ENCODE results near the gene SLC45A1.

The SLC45A1 gene

DNA sequence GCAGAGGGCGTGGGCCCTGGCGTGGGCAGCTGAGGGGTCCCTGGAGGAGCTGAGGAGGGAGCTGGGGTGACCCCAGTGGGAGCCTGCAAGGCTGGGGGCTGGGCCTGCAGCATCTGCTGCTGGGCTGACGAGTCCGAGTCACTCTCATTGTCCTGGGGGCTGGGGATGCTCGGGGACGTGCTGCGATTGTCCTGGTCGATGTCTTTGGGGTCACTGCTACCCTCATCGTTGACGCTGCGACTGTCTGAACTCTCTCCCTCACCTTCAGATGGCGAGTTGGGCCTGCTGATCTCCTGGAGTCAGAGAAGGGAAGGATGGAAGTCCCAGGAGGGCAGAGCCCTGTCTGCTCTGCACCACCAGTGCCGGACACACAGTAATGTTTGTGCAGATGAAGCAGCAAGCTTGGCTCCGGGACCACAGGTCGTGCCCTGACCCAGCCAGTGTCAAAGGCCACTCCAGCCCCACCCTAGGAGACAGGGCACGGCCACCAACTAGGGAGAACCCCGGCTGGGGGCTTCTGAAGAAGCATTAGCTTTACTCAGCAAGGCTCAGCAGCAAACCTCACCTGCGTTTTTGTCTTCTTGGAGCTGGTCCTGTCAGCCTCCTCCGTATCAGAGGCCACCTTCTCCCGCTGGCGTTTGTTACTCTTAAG is 43.4 kb downstream of the SLC45A1 start:
- TF ChIP-seq, protein P1, sequence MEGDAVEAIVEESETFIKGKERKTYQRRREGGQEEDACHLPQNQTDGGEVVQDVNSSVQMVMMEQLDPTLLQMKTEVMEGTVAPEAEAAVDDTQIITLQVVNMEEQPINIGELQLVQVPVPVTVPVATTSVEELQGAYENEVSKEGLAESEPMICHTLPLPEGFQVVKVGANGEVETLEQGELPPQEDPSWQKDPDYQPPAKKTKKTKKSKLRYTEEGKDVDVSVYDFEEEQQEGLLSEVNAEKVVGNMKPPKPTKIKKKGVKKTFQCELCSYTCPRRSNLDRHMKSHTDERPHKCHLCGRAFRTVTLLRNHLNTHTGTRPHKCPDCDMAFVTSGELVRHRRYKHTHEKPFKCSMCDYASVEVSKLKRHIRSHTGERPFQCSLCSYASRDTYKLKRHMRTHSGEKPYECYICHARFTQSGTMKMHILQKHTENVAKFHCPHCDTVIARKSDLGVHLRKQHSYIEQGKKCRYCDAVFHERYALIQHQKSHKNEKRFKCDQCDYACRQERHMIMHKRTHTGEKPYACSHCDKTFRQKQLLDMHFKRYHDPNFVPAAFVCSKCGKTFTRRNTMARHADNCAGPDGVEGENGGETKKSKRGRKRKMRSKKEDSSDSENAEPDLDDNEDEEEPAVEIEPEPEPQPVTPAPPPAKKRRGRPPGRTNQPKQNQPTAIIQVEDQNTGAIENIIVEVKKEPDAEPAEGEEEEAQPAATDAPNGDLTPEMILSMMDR (conservative IDR thresholded peaks at IDR 0.05), result no peak
- no peak for TF ChIP-seq ZFX (IDR thresholded peaks at IDR 0.05)
- no peak overlapping the region for H3K27ac ChIP-seq

DNA sequence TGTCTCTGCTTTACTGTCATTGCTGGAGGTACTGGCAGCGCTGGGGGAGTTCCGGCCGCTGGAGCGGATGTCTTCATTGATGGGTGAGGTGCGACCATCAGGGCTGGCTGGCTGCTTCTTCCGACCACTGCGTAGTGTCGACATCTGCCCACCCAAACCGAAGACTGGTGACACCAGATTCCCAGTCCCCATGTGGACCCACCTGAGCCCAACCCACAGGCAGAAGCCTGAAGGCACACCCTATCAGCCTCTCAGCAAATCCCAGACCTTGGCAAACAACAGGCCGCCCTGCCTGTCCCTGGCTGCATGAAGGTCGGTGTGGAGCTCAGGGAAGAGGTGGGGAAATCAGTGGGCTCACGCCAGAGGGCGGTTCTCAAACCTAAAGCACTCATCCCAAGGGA is 44.8 kb downstream of the SLC45A1 start:
- TF ChIP-seq, protein P1 (conservative IDR thresholded peaks at IDR 0.05), result no peak
- TF ChIP-seq ZFX (IDR thresholded peaks at IDR 0.05), result no peak
- no peak overlapping the region for H3K27ac ChIP-seq

DNA sequence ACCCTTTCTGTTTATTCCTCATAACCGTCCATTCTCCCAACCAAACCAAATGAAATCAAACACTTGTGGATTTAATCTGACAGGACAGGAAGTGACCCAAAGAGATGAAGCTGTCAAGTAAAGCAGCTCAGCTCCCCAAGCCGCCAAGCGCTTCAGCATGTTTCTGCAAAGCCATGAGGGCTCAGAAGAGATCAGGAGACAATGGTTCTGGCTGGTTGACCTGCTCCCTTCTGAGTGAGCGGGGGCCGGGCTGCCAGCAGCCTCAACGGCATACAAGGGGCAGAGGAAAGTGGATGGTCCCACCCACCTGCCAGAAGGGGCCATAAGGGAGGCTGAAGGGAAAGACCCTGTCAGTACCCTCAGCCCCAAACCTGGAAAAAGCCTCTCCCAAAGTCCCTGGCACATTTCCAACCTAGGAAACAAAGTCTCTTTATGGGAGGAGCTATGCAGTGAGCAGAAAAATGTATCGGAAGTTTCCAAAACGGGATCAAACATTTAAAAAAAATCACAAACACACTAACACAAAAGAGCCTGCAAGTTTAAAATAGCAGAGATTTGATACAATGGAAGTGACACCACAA is 45.4 kb downstream of the SLC45A1 start:
- H3K27ac ChIP-seq, result no peak overlapping the region
- TF ChIP-seq, protein P1 (conservative IDR thresholded peaks at IDR 0.05), result no peak
- no peak for TF ChIP-seq ZFX (IDR thresholded peaks at IDR 0.05)

DNA sequence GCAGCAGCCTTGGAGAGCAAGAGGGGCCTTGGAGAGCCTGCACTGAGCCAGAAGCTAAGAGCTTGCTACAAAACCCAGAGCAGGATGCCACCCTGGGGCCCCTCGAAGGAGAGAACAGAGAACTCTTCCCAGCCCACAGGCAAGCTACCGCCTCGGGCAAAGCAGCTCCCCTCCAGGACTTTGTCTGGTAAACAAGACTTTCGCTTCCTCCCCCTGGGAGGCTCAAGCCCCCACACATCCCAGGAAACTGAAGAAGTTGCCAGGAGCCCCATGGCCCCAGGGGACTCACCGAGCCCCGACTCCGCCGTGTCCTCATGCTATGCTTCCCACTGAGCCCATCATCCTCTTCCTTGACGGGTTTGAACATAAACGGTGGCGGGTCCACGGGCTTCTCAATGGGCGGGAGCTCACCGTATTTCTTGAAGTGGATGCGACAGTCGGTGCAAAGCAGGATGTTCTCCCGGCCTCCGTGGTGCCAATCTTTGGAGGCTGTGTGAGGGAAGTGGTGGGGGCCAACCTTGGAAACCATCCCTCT is 45.9 kb downstream of the SLC45A1 start:
- TF ChIP-seq, protein P1 (conservative IDR thresholded peaks at IDR 0.05), result no peak
- TF ChIP-seq ZFX (IDR thresholded peaks at IDR 0.05), result no peak
- peak overlapping the region; percentile 58 for H3K27ac ChIP-seq

DNA sequence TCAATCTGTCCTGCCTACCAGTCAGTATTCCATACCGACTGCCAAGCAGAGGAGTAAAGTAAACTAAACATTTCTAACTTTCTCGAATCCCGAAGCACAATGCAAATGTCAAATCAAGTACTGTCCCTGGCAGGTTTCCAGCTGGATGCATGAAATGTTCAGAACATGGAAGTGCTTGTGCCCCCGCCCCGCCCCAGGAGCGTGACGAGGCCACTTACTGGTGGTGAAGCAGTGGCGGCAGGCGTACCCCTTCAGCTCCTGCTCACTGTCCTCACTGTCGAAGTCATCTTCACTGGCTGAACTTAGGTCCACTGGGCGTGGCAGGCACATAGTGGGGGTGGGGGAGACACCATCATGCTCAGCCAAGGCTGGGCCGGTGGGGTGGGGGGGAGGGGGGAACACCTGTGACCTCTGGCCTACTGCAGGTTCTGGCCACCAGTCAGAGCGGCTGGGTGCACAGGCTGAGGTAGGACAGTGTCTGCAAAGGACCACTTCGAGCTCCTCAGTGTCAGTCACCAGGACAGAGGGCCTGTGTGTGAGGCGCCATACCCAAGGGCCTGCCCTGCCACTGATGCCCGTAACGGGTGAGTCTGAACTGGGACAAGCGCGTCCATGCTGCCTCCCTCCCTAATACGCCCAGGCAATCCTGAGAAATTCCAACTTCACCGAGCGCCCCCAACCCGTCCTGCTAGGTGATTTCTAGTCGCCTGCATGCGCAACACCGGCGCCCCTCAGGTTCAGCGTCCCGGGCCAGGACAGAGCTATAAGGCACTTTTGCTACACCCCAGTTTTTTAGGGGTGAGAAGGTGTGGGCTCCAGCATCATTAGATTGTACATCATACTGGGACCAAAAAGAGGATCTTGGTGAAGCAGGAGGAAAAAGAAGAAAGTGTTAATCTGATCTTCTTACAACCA is 46.9 kb downstream of the SLC45A1 start:
- H3K27ac ChIP-seq, result peak overlapping the region; percentile 58
- TF ChIP-seq ZFX (IDR thresholded peaks at IDR 0.05), result no peak
- TF ChIP-seq, protein P1 (conservative IDR thresholded peaks at IDR 0.05), result no peak

DNA sequence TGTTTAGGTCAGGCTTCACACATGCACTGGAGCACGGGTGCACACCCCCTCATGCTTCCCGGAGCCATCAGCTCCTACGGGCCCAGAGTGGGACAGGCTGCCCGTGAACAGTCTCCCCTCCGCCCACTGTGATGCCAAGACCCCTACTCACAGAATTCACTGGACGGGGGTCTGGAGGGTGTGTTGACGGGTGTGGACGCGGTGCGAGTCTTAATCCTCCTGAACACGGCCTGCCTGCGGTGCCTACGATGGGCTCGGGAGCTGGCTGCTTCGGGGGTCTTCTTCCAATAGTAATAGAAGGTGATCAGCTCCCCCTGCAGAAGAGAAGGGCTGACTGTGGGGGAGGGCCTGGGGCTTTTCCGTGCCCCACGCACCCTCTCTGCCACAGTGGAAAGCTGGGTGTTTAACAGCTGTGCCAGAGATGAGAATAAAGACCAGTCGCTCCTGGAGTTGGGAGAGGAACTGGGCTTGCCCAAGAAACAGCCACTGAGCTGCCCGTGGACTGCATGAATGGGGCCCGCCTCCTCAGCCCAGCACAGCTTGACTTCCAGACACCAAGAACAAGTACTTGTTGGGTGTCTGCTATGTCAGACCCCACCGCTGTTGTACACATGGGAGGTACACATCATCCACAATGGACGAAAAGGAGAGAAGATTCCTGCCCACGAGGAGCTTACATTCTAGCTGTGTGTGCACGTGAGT is 47.9 kb downstream of the SLC45A1 start:
- H3K27ac ChIP-seq, result no peak overlapping the region
- TF ChIP-seq ZFX (IDR thresholded peaks at IDR 0.05), result no peak
- TF ChIP-seq, protein P1 (conservative IDR thresholded peaks at IDR 0.05), result no peak
